ENCODE measurements around the gene EPB41.

DNA sequence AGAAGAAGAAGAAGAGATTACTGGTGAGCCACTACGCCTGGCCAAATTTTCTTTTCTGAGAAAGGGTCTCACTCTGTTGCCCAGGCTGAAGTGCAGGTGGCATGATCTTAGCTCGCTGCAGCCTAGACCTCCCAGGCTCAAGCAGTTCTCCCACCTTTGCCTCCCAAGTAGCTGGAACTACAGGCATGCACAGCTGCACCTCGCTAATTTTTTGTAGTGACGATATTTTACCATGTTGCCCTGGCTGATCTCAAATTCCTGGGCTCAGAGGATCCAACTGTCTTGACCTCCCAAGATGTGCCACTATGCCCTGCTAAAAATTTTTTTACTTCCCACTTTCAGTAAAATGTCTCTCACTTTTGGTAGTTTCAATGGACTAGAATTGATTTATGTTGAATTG is 184.9 kb downstream of the EPB41 start:
- TF ChIP-seq, protein P1, sequence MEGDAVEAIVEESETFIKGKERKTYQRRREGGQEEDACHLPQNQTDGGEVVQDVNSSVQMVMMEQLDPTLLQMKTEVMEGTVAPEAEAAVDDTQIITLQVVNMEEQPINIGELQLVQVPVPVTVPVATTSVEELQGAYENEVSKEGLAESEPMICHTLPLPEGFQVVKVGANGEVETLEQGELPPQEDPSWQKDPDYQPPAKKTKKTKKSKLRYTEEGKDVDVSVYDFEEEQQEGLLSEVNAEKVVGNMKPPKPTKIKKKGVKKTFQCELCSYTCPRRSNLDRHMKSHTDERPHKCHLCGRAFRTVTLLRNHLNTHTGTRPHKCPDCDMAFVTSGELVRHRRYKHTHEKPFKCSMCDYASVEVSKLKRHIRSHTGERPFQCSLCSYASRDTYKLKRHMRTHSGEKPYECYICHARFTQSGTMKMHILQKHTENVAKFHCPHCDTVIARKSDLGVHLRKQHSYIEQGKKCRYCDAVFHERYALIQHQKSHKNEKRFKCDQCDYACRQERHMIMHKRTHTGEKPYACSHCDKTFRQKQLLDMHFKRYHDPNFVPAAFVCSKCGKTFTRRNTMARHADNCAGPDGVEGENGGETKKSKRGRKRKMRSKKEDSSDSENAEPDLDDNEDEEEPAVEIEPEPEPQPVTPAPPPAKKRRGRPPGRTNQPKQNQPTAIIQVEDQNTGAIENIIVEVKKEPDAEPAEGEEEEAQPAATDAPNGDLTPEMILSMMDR (conservative IDR thresholded peaks at IDR 0.05; ENCODE audit: low read depth in 2 of 2) = no peak
- TF ChIP-seq ZNF114 (CRISPR knock-in tag; IDR thresholded peaks at IDR 0.05) (no peak), POLR2AphosphoS5 (IDR thresholded peaks at IDR 0.05; ENCODE audit: low read depth) (no peak), EZH2 (IDR thresholded peaks at IDR 0.05; ENCODE audit: low read depth, unreplicated experiment) (no peak), EZH2phosphoT487 (IDR thresholded peaks at IDR 0.05; ENCODE audit: unreplicated experiment) (no peak), ZNF462 (CRISPR knock-in tag; IDR thresholded peaks at IDR 0.05) (no peak), CREB1 (CRISPR knock-in tag; IDR thresholded peaks at IDR 0.05; ENCODE audit: low read depth) (no peak)
- TF ChIP-seq, protein P2, sequence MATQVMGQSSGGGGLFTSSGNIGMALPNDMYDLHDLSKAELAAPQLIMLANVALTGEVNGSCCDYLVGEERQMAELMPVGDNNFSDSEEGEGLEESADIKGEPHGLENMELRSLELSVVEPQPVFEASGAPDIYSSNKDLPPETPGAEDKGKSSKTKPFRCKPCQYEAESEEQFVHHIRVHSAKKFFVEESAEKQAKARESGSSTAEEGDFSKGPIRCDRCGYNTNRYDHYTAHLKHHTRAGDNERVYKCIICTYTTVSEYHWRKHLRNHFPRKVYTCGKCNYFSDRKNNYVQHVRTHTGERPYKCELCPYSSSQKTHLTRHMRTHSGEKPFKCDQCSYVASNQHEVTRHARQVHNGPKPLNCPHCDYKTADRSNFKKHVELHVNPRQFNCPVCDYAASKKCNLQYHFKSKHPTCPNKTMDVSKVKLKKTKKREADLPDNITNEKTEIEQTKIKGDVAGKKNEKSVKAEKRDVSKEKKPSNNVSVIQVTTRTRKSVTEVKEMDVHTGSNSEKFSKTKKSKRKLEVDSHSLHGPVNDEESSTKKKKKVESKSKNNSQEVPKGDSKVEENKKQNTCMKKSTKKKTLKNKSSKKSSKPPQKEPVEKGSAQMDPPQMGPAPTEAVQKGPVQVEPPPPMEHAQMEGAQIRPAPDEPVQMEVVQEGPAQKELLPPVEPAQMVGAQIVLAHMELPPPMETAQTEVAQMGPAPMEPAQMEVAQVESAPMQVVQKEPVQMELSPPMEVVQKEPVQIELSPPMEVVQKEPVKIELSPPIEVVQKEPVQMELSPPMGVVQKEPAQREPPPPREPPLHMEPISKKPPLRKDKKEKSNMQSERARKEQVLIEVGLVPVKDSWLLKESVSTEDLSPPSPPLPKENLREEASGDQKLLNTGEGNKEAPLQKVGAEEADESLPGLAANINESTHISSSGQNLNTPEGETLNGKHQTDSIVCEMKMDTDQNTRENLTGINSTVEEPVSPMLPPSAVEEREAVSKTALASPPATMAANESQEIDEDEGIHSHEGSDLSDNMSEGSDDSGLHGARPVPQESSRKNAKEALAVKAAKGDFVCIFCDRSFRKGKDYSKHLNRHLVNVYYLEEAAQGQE (IDR thresholded peaks at IDR 0.05; ENCODE audit: unreplicated experiment) = no peak
